Endodermal cell (in vitro differentiated cells): ENCODE measurements around the gene ESR2. TPM values are rescaled to one million over a fixed set of nuclear protein-coding genes. Genes with fewer than 3 reads are reported as not detected.

Experiments
- DNase-seq: peaks from one replicate; pipeline ENCODE4 v3.0.0-alpha.2; 2017
- H3K27ac ChIP-seq: 2 replicates; pipeline ENCODE4 v1.5.1; 2013; ENCODE audit warnings: mild to moderate bottlenecking, low read depth, low read length, moderate library complexity
- H3K27me3 ChIP-seq: 2 replicates; pipeline ENCODE4 v1.6.1; 2013; ENCODE audit warnings: mild to moderate bottlenecking, low read length, moderate library complexity; ENCODE audit not compliant: insufficient read depth, control insufficient read depth, poor library complexity, severe bottlenecking
- H3K36me3 ChIP-seq: 2 replicates; pipeline ENCODE4 v1.7.0; 2013; ENCODE audit warnings: mild to moderate bottlenecking, low read length, moderate library complexity; ENCODE audit not compliant: control insufficient read depth, insufficient read depth
- H3K4me1 ChIP-seq: one replicate; pipeline ENCODE4 v1.7.0; 2013; ENCODE audit warnings: low read length; ENCODE audit not compliant: control insufficient read depth, insufficient read depth
- H3K4me3 ChIP-seq: 2 replicates; pipeline ENCODE4 v1.5.1; 2013; ENCODE audit warnings: mild to moderate bottlenecking, low read length, moderate library complexity
- H3K9ac ChIP-seq: 2 replicates; pipeline ENCODE4 v1.6.1; 2013; ENCODE audit warnings: mild to moderate bottlenecking, low read length, moderate library complexity; ENCODE audit not compliant: poor library complexity, severe bottlenecking; ENCODE audit errors: extremely low read depth
- H3K9me3 ChIP-seq: 2 replicates; pipeline ENCODE4 v1.6.1; 2013; ENCODE audit warnings: mild to moderate bottlenecking, low read length, moderate library complexity; ENCODE audit not compliant: control insufficient read depth
- H3K27ac Mint-ChIP-seq: 2 replicates; pipeline ENCODE4 v1.8.0; 2020; ENCODE audit warnings: mixed read lengths
- H3K27me3 Mint-ChIP-seq: 2 replicates; pipeline ENCODE4 v1.8.0; 2021; ENCODE audit warnings: mild to moderate bottlenecking, mixed read lengths; ENCODE audit not compliant: insufficient read depth
- H3K36me3 Mint-ChIP-seq: 2 replicates; pipeline ENCODE4 v1.8.0; 2020; ENCODE audit warnings: low read depth, mixed read lengths
- H3K4me1 Mint-ChIP-seq: 2 replicates; pipeline ENCODE4 v1.8.0; 2020; ENCODE audit warnings: mixed read lengths
- H3K4me3 Mint-ChIP-seq: 2 replicates; pipeline ENCODE4 v1.8.0; 2020; ENCODE audit warnings: mild to moderate bottlenecking, moderate library complexity, mixed read lengths
- H3K9me3 Mint-ChIP-seq: 2 replicates; pipeline ENCODE4 v1.8.0; 2020; ENCODE audit warnings: mild to moderate bottlenecking, mixed read lengths
- WGBS, 2 experiments: methylation state at CpG; one replicate each; pipeline versions ENCODE4 v1.1.5 to v1.1.7; 2013; ENCODE audit warnings: missing lambda C conversion rate in 2 of 2, mixed read lengths in 1 of 2; ENCODE audit not compliant: insufficient coverage in 1 of 2, insufficient read length in 1 of 2; 5-methylcytosine and 5-hydroxymethylcytosine counted together
- total RNA-seq, 2 donors: library from RNA; stranded (reverse); fragmentation: NEBNext Ultra II Directional in 1 of 2; extraction: Animal tissue kit (Norgen Biotek cat#: 25700) in 1 of 2; gene quantifications; 2 replicates in 1 of 2; 3 replicates in 1 of 2; pipeline ENCODE4 v1.2.1, GENCODE V29; 2021
- TF ChIP-seq, protein P1 (sequence below): fragments of 200-600 bp; sonication (generic); conservative IDR thresholded peaks from 2 replicates; pipeline ENCODE4 v1.5.0; 2021; ENCODE audit warnings: antibody characterized with exemption, mild to moderate bottlenecking

The ESR2 gene
- total RNA-seq, 2 donors from 2014 or later = 0.57 to 0.66 TPM

DNA sequence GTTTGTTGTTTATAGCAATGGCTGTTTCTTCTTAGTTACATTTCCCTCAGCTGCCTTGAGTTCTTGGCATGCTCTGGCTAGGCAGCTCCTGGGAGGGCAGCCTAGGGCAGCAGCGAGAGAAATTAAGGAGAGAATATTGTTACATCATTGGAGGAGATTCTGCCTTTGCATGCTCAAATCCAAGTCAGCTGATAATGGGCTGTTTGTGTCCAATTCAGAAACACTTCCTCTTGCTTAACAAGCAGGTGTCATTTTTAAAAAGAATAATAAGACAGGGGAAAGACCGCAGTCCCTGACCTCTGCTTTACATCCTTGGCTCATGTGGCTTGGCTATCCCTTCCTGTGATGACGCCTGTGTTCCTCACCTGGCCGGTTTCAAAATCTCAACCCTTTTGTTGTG is 76.9 kb downstream of the ESR2 start:
- 94 to 96% methylated on average over 4 of the region's 4 CpGs for WGBS, 2 experiments
- TF ChIP-seq, protein P1, sequence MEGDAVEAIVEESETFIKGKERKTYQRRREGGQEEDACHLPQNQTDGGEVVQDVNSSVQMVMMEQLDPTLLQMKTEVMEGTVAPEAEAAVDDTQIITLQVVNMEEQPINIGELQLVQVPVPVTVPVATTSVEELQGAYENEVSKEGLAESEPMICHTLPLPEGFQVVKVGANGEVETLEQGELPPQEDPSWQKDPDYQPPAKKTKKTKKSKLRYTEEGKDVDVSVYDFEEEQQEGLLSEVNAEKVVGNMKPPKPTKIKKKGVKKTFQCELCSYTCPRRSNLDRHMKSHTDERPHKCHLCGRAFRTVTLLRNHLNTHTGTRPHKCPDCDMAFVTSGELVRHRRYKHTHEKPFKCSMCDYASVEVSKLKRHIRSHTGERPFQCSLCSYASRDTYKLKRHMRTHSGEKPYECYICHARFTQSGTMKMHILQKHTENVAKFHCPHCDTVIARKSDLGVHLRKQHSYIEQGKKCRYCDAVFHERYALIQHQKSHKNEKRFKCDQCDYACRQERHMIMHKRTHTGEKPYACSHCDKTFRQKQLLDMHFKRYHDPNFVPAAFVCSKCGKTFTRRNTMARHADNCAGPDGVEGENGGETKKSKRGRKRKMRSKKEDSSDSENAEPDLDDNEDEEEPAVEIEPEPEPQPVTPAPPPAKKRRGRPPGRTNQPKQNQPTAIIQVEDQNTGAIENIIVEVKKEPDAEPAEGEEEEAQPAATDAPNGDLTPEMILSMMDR = no peak
- Mint-ChIP-seq H3K4me3 (no peak overlapping the region), H3K27ac (no peak overlapping the region), H3K27me3 (no peaks in the 10 kb centered on the region), H3K4me1 (peaks cover 11% of the 10 kb centered on the region), H3K9me3 (no peaks in the 10 kb centered on the region), H3K36me3 (peaks cover 73% of the 10 kb centered on the region)
- no peak overlapping the region for H3K9ac ChIP-seq
- no peaks in the 10 kb centered on the region for H3K9me3 ChIP-seq
- no peak for DNase-seq
- H3K27me3 ChIP-seq = no peaks in the 10 kb centered on the region
- H3K4me3 ChIP-seq = no peak overlapping the region
- H3K4me1 ChIP-seq = peaks cover 4% of the 10 kb centered on the region
- no peak overlapping the region for H3K27ac ChIP-seq
- peaks cover 93% of the 10 kb centered on the region for H3K36me3 ChIP-seq

DNA sequence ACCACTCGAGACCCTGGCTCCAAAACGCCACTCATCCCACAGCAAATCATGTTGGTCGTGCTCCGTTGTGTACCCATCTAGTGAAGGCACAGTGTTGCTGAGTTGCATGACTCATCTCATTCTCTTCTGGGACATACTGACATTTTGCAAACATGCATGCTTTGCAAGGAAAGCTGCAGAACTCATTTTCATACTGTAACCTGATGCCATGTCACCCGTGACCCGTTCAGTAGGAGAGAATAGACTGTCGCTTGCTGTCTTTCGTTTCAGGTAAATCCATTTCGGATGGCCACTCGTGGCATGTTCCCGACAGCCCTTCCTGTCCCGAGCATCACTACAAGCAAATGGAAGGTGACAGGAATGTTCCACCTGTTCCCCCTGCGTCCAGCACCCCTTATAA is 78.2 kb downstream of the ESR2 start:
- Mint-ChIP-seq H3K27ac (no peak overlapping the region), H3K9me3 (no peaks in the 10 kb centered on the region), H3K36me3 (peaks cover 77% of the 10 kb centered on the region), H3K4me3 (no peak overlapping the region), H3K27me3 (no peaks in the 10 kb centered on the region), H3K4me1 (peaks cover 11% of the 10 kb centered on the region)
- TF ChIP-seq, protein P1 = no peak
- Histone ChIP-seq H3K4me3 (no peak overlapping the region), H3K4me1 (peaks cover 4% of the 10 kb centered on the region), H3K27me3 (no peaks in the 10 kb centered on the region), H3K9me3 (no peaks in the 10 kb centered on the region), H3K36me3 (peaks cover 94% of the 10 kb centered on the region), H3K27ac (no peak overlapping the region), H3K9ac (no peak overlapping the region)
- DNase-seq = no peak
- WGBS, 2 experiments = 93 to 94% methylated on average over 12 to 13 of the region's 13 CpGs

DNA sequence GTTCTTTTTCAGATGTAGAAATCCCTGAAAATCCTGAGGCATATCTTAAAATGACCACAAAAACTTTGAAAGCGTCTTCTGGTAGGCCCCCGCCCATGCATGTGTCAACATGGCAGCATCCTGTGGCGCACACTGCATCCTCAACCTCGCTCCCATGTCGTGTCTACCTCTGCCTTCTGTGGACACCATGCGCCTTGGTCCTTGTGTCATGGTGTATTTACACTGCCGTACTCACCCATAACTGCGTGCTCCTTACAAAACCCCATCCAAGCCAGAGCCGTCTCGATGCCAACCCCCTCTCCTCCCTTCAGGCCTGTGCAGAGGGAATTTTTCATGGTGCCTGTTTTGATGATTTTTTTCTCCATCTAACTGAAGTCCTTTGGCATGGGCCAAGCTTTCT is 78.9 kb downstream of the ESR2 start:
- H3K27ac Mint-ChIP-seq = peak overlapping the region; percentile 21
- TF ChIP-seq, protein P1 = no peak
- H3K4me1 Mint-ChIP-seq = peaks cover 11% of the 10 kb centered on the region
- WGBS, 2 experiments = 95 to 99% methylated on average over 8 to 10 of the region's 10 CpGs
- H3K27me3 ChIP-seq = no peaks in the 10 kb centered on the region
- no peaks in the 10 kb centered on the region for H3K9me3 Mint-ChIP-seq
- no peak overlapping the region for H3K4me3 Mint-ChIP-seq
- no peaks in the 10 kb centered on the region for H3K27me3 Mint-ChIP-seq
- peaks cover 4% of the 10 kb centered on the region for H3K4me1 ChIP-seq
- no peaks in the 10 kb centered on the region for H3K9me3 ChIP-seq
- H3K27ac ChIP-seq = no peak overlapping the region
- no peak overlapping the region for H3K4me3 ChIP-seq
- DNase-seq = no peak
- H3K9ac ChIP-seq = no peak overlapping the region
- peaks cover 84% of the 10 kb centered on the region for H3K36me3 Mint-ChIP-seq
- peaks cover 94% of the 10 kb centered on the region for H3K36me3 ChIP-seq
